NB4 (cell line): ENCODE measurements around the gene GGT5.
"Not testable (repeated sequence)": the region's sequence is repeated elsewhere in the genome, so short reads cannot be mapped to it uniquely, and the experiment has no call there.

Experiments used
- DNase-seq: peaks from one replicate; pipeline ENCODE4 v3.0.0; 2010; ENCODE audit warnings: low read depth
- H3K4me3 ChIP-seq: one replicate; pipeline ENCODE4 v1.5.1; 2011; ENCODE audit warnings: mild to moderate bottlenecking, low read depth, low read length, moderate library complexity
- MYC ChIP-seq: IDR thresholded peaks from 2 replicates; pipeline ENCODE4 v1.6.1; 2011; ENCODE audit warnings: low read depth, low read length
- POLR2A ChIP-seq: IDR thresholded peaks from 2 replicates; pipeline ENCODE4 v1.6.1; 2011; ENCODE audit warnings: mild to moderate bottlenecking; ENCODE audit not compliant: insufficient read length; ENCODE audit errors: extremely low read depth
- TF ChIP-seq, protein P1 (sequence below): IDR thresholded peaks from 2 replicates; pipeline ENCODE4 v1.6.1; 2011; ENCODE audit warnings: low read depth, low read length
- TF ChIP-seq, protein P2 (sequence below): IDR thresholded peaks from one replicate; pipeline ENCODE4 v1.5.1; 2012; ENCODE audit warnings: low read depth, low read length

Gene GGT5

DNA sequence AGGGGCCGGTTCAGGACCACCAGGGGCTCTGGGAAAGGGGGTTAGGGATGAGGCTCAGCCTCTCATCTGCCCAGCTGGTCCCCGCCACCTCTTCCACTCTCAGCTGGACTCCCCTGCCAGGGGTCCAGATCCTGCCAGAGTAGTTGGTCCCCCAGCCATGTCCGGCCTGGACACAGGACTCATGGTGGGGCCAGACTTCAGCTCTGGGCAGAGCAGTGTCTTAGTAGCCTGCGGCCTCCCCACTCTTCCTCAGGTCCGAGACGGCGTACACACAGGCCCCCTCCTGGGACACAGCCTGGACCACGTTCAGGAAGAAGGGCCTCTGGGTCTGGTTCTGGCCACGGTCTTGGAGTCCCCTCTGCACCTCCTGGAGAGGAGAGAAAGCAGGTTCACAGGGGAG is 25.1 kb downstream of the GGT5 start:
- TF ChIP-seq, protein P1, sequence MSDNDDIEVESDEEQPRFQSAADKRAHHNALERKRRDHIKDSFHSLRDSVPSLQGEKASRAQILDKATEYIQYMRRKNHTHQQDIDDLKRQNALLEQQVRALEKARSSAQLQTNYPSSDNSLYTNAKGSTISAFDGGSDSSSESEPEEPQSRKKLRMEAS, result no peak
- TF ChIP-seq POLR2A (no peak), MYC (no peak)
- TF ChIP-seq, protein P2, sequence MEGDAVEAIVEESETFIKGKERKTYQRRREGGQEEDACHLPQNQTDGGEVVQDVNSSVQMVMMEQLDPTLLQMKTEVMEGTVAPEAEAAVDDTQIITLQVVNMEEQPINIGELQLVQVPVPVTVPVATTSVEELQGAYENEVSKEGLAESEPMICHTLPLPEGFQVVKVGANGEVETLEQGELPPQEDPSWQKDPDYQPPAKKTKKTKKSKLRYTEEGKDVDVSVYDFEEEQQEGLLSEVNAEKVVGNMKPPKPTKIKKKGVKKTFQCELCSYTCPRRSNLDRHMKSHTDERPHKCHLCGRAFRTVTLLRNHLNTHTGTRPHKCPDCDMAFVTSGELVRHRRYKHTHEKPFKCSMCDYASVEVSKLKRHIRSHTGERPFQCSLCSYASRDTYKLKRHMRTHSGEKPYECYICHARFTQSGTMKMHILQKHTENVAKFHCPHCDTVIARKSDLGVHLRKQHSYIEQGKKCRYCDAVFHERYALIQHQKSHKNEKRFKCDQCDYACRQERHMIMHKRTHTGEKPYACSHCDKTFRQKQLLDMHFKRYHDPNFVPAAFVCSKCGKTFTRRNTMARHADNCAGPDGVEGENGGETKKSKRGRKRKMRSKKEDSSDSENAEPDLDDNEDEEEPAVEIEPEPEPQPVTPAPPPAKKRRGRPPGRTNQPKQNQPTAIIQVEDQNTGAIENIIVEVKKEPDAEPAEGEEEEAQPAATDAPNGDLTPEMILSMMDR, result no peak

DNA sequence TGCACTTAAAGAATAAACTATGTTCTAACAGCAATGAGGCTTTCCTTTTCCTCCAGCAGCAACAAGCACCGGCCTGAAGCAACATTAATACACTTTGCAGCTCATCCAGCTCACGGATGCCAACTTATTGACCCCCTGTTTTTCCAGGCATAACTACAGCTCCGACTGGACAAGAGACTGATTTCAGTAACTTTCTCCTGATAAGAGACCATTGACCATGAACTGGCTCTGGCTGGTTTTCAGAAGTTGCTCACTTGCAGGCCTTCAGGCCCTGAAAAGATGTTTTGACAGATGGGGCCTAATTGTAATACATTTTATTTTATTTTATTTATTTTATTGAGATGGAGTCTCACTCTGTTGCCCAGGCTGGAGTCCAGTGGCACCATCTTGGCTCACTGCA is 27.5 kb downstream of the GGT5 start:
- no peak overlapping the region for H3K4me3 ChIP-seq
- TF ChIP-seq POLR2A, result no peak
- TF ChIP-seq, protein P2, result no peak
- TF ChIP-seq, protein P1, result no peak
- TF ChIP-seq MYC, result no peak
- no peak for DNase-seq

More for the DNA sequence above, 25.1 kb downstream of the GGT5 start:
- no peak overlapping the region for H3K4me3 ChIP-seq
- no peak for DNase-seq

DNA sequence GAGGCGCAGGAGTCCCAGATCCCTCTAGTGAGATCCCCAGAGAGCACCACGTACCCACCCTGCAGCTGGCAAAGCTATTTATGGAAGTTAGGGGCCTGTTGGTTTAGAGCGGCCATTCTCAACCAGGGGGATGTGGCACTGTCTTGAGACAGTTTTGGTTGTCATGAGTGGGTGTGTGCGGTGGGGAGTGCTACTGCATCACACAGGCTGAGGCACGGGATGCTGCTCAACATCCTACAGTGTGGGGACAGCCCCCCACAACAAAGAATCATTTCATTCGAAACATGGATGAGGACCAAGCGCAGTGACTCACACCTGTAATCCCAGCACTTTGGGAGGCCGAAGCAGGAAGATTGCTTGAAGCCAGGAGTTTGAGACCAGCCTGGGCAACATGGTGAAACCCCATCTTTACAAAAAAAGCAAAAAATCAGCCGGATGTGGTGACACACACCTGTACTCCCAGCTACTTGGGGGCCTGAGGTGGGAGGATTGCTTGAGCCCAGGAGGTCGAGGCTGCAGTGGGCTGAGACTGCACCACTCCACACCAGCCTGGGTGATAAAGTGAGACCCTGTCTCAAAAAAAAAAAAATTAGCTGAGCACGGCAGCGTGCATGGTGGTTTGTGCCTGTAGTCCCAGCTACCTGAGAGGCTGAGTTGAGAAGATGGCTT is 28.2 kb downstream of the GGT5 start:
- TF ChIP-seq, protein P2, result no peak
- TF ChIP-seq POLR2A (no peak), MYC (no peak)
- TF ChIP-seq, protein P1, result no peak
- no peak overlapping the region for H3K4me3 ChIP-seq
- no peak for DNase-seq

DNA sequence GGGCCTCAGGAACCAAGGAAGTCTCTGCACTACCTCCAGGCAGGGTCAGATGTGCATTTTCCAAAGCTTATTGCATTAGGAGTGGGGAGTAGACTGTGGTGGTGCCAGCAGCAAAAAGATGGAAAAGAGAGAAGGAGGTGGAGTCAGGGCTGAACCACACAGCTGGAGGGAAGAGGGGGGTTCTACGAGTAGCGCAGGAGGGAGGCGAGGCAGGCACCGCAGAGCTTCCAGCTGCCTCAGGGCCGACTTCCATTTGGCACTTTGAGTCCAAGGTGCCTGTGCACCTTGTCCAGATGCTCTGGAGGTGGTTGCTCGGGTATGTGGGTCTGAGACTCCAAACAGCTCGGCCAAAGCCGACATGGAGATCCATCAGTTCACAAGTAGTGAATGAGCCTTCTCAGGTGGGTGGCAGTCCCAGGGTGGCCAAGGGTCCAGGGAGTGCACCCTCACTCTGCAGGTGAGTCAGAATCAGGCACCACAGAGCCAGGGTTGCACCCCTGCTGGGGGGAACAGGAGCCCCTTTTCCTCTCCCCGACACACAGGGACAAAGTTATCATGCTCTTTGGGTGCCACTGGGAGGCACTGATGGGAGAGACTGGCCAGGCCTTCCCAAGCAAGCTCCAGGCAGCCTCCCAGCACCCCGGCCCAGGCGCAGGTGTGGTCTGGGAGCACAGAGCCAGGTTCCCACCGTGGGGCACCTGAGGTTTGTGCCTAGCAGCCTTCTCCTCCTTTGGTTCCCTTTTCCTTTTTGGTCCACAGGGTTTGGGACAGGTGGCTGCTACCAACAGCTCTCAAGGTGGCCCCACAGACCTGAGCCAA is 30.2 kb downstream of the GGT5 start:
- TF ChIP-seq, protein P1, result no peak
- TF ChIP-seq MYC (no peak), POLR2A (no peak)
- TF ChIP-seq, protein P2, result no peak
- no peak overlapping the region for H3K4me3 ChIP-seq
- no peak for DNase-seq

DNA sequence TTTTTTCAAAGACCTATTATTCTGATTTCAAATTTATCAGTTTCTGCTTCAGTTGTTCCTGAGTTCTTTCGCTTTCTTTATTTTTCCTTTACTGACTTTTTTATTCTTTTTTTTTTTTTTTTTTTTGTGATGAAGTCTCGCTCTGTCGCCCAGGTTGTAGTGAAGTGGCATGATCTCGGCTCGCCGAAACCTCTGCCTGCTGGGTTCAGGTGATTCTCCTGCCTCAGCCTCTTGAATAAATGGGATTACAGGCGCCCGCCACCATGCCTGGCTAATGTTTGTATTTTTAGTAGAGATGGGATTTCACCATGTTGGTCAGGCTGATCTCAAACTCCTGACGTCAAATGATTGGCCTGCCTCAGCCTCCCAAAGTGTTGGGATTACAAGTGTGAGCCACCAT is 31.8 kb downstream of the GGT5 start:
- DNase-seq, result not testable (repeated sequence)

DNA sequence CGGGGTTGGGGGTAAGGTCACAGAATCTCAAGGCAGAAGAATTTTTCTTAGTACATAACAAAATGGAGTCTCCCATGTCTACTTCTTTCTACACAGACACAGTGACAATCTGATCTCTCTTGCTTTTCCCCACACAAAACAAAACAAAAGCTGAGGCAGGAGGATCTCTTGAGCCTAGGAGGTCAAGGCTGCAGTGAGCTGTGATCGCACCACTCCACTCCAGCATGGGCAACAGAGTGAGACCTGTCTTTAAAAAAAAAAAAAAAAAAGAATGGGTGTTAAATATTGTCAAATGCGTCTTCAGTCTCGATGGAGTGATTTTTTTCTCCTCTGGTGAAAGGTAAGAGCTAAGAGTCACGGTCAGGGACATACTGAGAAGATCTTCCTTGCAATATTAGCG is 33.2 kb downstream of the GGT5 start:
- not testable (repeated sequence) for H3K4me3 ChIP-seq, DNase-seq

More for the DNA sequence above, 31.8 kb downstream of the GGT5 start:
- not testable (repeated sequence) for H3K4me3 ChIP-seq

DNA sequence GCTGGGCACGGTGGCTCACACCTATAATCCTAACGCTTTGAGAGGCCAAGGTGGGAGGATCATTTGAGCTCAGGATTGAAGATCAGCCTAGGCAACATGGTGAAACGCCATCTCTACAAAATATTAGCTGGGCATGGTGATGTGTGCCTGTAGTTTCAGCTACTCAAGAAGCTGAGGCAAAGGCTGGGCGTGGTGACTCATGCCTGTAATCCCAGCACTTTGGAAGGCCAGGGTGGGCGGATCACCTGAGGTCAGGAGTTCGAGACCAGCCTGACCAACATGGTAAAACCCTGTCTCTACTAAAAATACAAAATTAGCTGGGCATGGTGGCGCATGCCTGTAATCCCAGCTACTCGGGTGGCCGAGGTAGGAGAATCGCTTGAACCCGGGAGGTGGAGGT is 34.5 kb downstream of the GGT5 start:
- not testable (repeated sequence) for H3K4me3 ChIP-seq, DNase-seq
